ENCODE measurements around the gene BRAP.
A peak's percentile ranks its signal among the peaks of the same experiment; 100 is the strongest.
"Not testable (repeated sequence)": the region's sequence is repeated elsewhere in the genome, so short reads cannot be mapped to it uniquely, and the experiment has no call there.

BRAP gene

GRCh38 chr12:111607239-111607638 is 78.5 kb downstream of the BRAP start:
- no peak for TF ChIP-seq CTCF (IDR thresholded peaks at IDR 0.05; ENCODE audit: low read depth, low read length)
- DNase-seq (ENCODE audit: low read depth in 2 of 2) = no peak

DNA sequence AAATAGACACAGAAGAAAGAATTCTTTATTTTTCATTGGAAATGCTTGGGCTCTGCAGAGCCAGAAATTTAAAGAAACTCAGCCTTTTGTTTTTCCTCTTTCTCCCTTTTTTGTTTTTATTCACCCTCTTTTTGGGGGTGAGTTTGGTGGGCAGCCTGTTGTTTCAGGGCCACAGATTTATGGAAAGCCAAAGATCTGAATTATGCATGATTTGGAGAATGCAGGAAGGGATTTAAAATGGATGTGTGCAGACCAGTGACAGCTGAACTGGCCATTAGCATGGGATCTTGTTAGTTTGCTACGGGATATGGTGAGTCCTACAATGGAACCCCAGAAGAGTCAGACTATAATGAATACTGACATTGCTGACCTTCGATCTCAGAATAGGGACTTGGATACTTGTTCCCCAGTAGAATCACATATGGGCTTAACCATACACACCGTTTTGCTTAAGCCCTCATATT is 79.0 kb downstream of the BRAP start:
- no peak for TF ChIP-seq CTCF (IDR thresholded peaks at IDR 0.05; ENCODE audit: low read depth, low read length)
- no peak for DNase-seq (ENCODE audit: low read depth in 2 of 2)
- H3K4me3 ChIP-seq (replicated peaks in 1 of 2; ENCODE audit: low read depth in 2 of 2, low read length in 2 of 2) = no peak overlapping the region

More at GRCh38 chr12:111607239-111607638, 78.5 kb downstream of the BRAP start:
- no peak overlapping the region for H3K4me3 ChIP-seq (replicated peaks in 1 of 2; ENCODE audit: low read depth in 2 of 2, low read length in 2 of 2)

GRCh38 chr12:111605911-111606766 is 79.6 kb downstream of the BRAP start:
- no peak for TF ChIP-seq CTCF (IDR thresholded peaks at IDR 0.05; ENCODE audit: low read depth, low read length)
- H3K4me3 ChIP-seq (replicated peaks in 1 of 2; ENCODE audit: low read depth in 2 of 2, low read length in 2 of 2) = no peak overlapping the region
- peak in 1 of 2 donors; percentile 4 for DNase-seq (ENCODE audit: low read depth in 2 of 2)

DNA sequence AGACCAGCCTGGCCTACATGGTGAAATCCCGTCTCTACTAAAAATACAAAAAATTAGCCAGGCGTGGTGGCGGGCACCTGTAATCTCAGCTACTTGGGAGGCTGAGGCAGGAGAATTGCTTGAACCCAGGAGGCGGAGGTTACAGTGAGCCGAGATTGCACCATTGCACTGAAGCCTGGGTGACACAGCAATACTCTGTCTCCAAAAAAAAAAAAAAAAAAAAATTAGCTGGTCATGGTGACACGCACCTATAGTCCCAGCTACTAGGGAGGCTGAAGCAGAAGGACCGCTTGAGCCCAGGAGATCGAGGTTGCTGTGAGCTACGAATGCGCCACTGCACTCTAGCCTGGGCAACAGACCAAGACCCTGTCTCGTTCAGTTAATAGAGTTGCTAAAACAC is 82.9 kb downstream of the BRAP start:
- not testable (repeated sequence) for DNase-seq (ENCODE audit: low read depth in 2 of 2); H3K4me3 ChIP-seq (replicated peaks in 1 of 2; ENCODE audit: low read depth in 2 of 2, low read length in 2 of 2)

DNA sequence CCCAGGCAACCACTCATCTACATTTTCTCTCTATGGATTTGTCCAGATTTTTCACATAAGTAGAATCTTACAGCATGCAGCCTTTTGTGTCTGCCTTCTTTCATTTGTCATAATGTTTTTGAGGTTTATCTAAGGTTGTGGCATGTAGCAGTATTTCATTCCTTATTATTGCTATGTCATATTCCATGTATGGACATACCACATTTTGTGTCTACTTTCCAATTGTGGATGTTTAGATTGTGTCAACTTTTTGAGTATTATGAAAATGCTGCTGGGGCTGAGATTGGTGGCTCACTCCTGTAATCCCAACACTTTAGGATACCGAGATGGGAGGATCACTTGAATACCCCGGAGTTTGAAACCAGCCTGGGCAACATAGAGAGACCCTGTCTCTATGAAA is 83.4 kb downstream of the BRAP start:
- TF ChIP-seq CTCF (IDR thresholded peaks at IDR 0.05; ENCODE audit: low read depth, low read length) = no peak
- no peak for DNase-seq (ENCODE audit: low read depth in 2 of 2)
- no peak overlapping the region for H3K4me3 ChIP-seq (replicated peaks in 1 of 2; ENCODE audit: low read depth in 2 of 2, low read length in 2 of 2)

GRCh38 chr12:111600986-111601385 is 84.8 kb downstream of the BRAP start:
- not testable (repeated sequence) for DNase-seq (ENCODE audit: low read depth in 2 of 2); H3K4me3 ChIP-seq (replicated peaks in 1 of 2; ENCODE audit: low read depth in 2 of 2, low read length in 2 of 2)

DNA sequence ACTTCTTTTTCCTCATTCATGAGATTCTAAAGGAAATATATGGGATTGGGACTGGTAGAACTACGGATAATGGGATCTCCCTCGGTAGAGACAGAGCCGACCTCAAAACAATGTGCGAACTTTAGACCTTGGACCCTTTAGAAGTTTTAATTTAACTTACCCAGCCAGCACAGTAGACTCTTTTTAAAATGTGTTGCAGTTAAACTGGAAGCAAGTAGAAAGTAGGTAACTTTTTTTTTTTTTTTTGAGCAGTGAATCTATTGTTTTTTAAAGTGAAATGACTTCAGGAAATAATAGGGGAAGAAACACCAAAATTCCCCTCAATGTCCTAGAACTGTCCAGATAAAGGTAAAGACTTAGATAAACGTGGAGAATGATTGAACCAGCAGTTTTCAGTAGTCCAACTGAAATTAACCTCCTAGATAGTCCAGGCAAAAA is 85.5 kb downstream of the BRAP start:
- DNase-seq (ENCODE audit: low read depth in 2 of 2) = no peak
- no peak for TF ChIP-seq CTCF (IDR thresholded peaks at IDR 0.05; ENCODE audit: low read depth, low read length)
- H3K4me3 ChIP-seq (replicated peaks in 1 of 2; ENCODE audit: low read depth in 2 of 2, low read length in 2 of 2) = peak overlapping the region; percentile 62 to 88
